NK-92 (cell line): ENCODE results near the gene HOXB3.

Source experiments
- DNase-seq: peaks from one replicate; lab custom pipeline; 2025; ENCODE audit not compliant: unreplicated experiment; lab: John Stamatoyannopoulos, UW

HOXB3 gene

GRCh38 chr17:48506246-48506645 is 83.8 kb downstream of the HOXB3 start:
- no peak for DNase-seq

DNA sequence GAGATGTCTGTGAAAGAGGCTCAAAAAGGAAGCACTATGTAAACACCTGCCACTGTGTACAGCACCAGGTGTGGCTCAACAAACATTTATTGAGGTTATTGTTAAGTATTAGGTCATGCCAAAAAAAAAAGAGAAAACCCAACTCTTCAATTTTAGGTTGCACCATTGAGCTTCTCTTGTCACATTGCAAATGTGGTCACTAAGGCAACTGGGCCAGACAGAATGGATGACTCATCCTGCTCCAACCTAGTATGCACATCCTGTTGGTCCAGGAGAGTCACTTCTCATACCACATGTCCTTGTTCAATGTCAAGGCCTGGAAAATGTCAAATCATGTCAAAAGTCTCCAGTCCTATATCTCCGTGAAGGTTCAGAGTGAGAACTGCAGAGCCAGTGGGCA is 84.3 kb downstream of the HOXB3 start:
- no peak for DNase-seq

GRCh38 chr17:48504953-48505352 is 85.1 kb downstream of the HOXB3 start:
- no peak for DNase-seq

- DNase-seq: no peak
These were observed 86.3 kb downstream of the HOXB3 start for GRCh38 chr17:48503747-48504146.

- no peak for DNase-seq
These were observed 87.1 kb downstream of the HOXB3 start for GRCh38 chr17:48502901-48503300.

DNA sequence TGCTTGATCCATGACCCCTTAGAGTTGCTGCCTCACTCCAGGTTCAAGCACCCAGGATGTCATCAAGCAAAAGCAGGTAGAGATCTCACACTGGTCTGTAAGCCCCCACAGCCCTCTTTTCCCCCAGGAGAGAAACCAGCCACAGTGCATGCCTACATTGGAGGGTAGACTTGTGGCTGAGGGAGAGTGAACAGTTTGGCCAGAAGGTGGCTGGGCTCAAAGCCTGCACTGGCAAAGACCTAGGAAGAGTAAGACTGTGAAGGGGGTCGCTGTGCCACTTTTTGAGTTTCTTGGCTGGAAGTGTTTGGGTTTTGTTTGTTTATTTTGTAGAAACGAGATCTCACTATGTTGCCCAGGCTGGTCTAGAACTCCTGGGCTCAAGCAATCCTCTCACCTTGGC is 87.7 kb downstream of the HOXB3 start:
- DNase-seq: no peak

GRCh38 chr17:48500435-48501426 is 89.3 kb downstream of the HOXB3 start:
- no peak for DNase-seq

DNA sequence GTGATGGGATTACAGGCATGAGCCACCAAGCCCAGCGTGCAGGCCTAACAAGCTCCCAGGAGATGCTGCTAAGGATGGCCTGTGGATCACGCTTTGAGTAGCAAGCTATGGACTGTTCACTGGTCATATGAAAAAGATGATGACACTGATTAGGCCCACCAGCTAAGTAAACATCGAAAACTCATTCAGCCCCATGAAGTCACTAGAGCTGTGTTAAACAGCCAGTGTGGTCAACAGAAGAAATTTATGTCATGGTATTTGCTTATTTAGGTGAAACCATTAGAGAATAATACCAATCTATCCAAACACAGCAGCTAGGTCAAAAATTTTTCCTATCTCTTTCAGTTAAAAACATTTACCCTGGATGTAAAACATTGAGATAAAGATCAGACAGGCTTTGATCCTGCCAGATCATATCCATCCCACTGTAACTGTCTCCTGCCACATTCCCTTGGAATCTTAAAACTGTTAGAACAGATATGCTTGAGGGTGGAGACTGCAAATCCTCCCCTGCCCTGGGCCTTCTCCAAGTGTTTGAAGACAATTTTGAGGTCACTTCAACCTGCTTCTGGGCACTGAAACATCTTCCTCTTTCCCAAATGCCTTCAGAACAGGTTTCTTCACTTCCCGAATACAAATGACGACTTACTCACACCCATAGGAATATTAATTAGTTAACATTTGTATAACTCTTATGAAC is 90.2 kb downstream of the HOXB3 start:
- DNase-seq: no peak

GRCh38 chr17:48499248-48499647 is 90.8 kb downstream of the HOXB3 start:
- no peak for DNase-seq
